HepG2 (cell line): Measurements from ENCODE around the gene CATSPERD. TPM values are rescaled to one million over a fixed set of nuclear protein-coding genes. Genes with fewer than 3 reads are reported as not detected.

Experiments
- ARID2 ChIP-seq: sonication (generic); formaldehyde crosslinking; IDR thresholded peaks from 2 replicates; pipeline ENCODE4 v1.8.1; 2022; ENCODE audit warnings: mild to moderate bottlenecking, missing genetic modification reagents, borderline replicate concordance
- CHD2 ChIP-seq: IDR thresholded peaks from 2 replicates; pipeline ENCODE4 v1.6.1; 2011; ENCODE audit warnings: low read depth, low read length, improper control_type of control experiment
- EP300 ChIP-seq, 3 experiments: sonication (generic) in 1 of 3; formaldehyde crosslinking in 1 of 3; IDR thresholded peaks; 2 replicates each; pipeline versions ENCODE4 v1.5.1 to v1.6.1; 2011 to 2020; ENCODE audit warnings: low read depth in 2 of 3, low read length in 2 of 3, borderline replicate concordance in 1 of 3, improper control_type of control experiment in 1 of 3, mild to moderate bottlenecking in 1 of 3, missing genetic modification reagents in 1 of 3, moderate library complexity in 1 of 3
- NCOA1 ChIP-seq: sonication (generic); formaldehyde crosslinking; IDR thresholded peaks from 2 replicates; pipeline ENCODE4 v1.9.0; 2021; ENCODE audit warnings: missing genetic modification reagents
- NCOR1 ChIP-seq: fragments of 200-600 bp; sonication (generic); IDR thresholded peaks from 2 replicates; pipeline ENCODE4 v1.7.0; 2017; ENCODE audit warnings: antibody characterized with exemption, low read length, borderline replicate concordance
- NFYC ChIP-seq: IDR thresholded peaks from 2 replicates; pipeline ENCODE4 v1.6.1; 2016; ENCODE audit warnings: missing genetic modification reagents, missing compliant biosample characterization
- ONECUT2 ChIP-seq: sonication (generic); formaldehyde crosslinking; IDR thresholded peaks from 2 replicates; pipeline ENCODE4 v1.4.0; 2020; ENCODE audit warnings: missing genetic modification reagents
- POLR2AphosphoS5 ChIP-seq: IDR thresholded peaks from 2 replicates; pipeline ENCODE4 v1.6.1; 2012; ENCODE audit warnings: low read depth, low read length
- SNRNP70 ChIP-seq: fragments of 200-400 bp; formaldehyde crosslinking; IDR thresholded peaks from 2 replicates; pipeline ENCODE4 v1.6.1; 2017; ENCODE audit warnings: mild to moderate bottlenecking, low read depth, low read length, moderate library complexity
- STAT6 ChIP-seq: sonication (generic); formaldehyde crosslinking; IDR thresholded peaks from 2 replicates; pipeline ENCODE4 v1.4.0; 2020; ENCODE audit warnings: missing genetic modification reagents, mild to moderate bottlenecking, borderline replicate concordance
- ZBTB20 ChIP-seq: sonication (generic); formaldehyde crosslinking; IDR thresholded peaks from 2 replicates; pipeline ENCODE4 v1.8.1; 2023; ENCODE audit warnings: missing genetic modification reagents, low read depth, mild to moderate bottlenecking, borderline replicate concordance
- ZBTB7B ChIP-seq: sonication (generic); formaldehyde crosslinking; IDR thresholded peaks from 2 replicates; pipeline ENCODE4 v1.4.0; 2020; ENCODE audit warnings: missing genetic modification reagents
- ZHX2 ChIP-seq, 2 experiments: sonication (generic) in 1 of 2; formaldehyde crosslinking in 1 of 2; IDR thresholded peaks; 2 replicates each; pipeline versions ENCODE4 v1.6.1 to v1.9.0; 2014 to 2022; ENCODE audit warnings: antibody characterized with exemption in 1 of 2, borderline replicate concordance in 1 of 2, inconsistent platforms in 1 of 2, low read depth in 1 of 2, missing genetic modification reagents in 1 of 2
- ZNF10 ChIP-seq: sonication (generic); formaldehyde crosslinking; IDR thresholded peaks from 2 replicates; pipeline ENCODE4 v1.4.0; 2020; ENCODE audit warnings: mild to moderate bottlenecking, low read depth, missing genetic modification reagents, borderline replicate concordance
- ZNF121 ChIP-seq: sonication (generic); formaldehyde crosslinking; IDR thresholded peaks from 2 replicates; pipeline ENCODE4 v1.5.0; 2020; ENCODE audit warnings: mild to moderate bottlenecking, missing genetic modification reagents
- ZNF124 ChIP-seq: sonication (generic); formaldehyde crosslinking; IDR thresholded peaks from 2 replicates; pipeline ENCODE4 v1.4.0; 2020; ENCODE audit warnings: missing genetic modification reagents
- ZNF691 ChIP-seq: sonication (generic); formaldehyde crosslinking; IDR thresholded peaks from 2 replicates; pipeline ENCODE4 v1.4.0; 2020; ENCODE audit warnings: missing genetic modification reagents, low read depth, mild to moderate bottlenecking, borderline replicate concordance
- ZNF740 ChIP-seq: sonication (generic); formaldehyde crosslinking; IDR thresholded peaks from 2 replicates; pipeline ENCODE4 v1.4.0; 2020; ENCODE audit warnings: missing genetic modification reagents
- ZNF75D ChIP-seq: sonication (generic); formaldehyde crosslinking; IDR thresholded peaks from 2 replicates; pipeline ENCODE4 v1.8.1; 2023; ENCODE audit warnings: missing genetic modification reagents, mild to moderate bottlenecking, borderline replicate concordance
- polyA plus RNA-seq, 8 experiments: library from polyadenylated mRNA; depleted of rRNA in 3 of 8; stranded (reverse) in 7 of 8; unstranded in 1 of 8; fragments of >200 nt; fragmentation: Illumina TruSeq in 4 of 8; extraction: Trizol in 4 of 8; gene quantifications; 2 replicates each; pipeline versions ENCODE4 v1.2.1 to v1.2.3, GENCODE V29; 2011 to 2016; ENCODE audit warnings: low read depth in 4 of 8, missing spikeins in 1 of 8, mixed read lengths in 1 of 8; ENCODE audit not compliant: insufficient read depth in 1 of 8
- total RNA-seq, 5 experiments: library from RNA; depleted of rRNA; stranded (reverse); fragments of >200 nt; fragmentation: Illumina TruSeq; extraction: Trizol; gene quantifications; 2 replicates each; pipeline ENCODE4 v1.2.3, GENCODE V29; 2016; ENCODE audit warnings: low read depth in 1 of 5

Gene CATSPERD
- total and polyA plus RNA-seq, 2 of the 13 experiments (the other 11 are each of a cell fraction or from before 2014, with no cell fraction given): 0.04 TPM; not detected in 1

- no peak; the same call in 1 of the 2 replicates for TF ChIP-seq ZHX2 (IDR thresholded peaks at IDR 0.05; ENCODE audit: low read depth)
- TF ChIP-seq ZHX2 (CRISPR knock-in tag; IDR thresholded peaks at IDR 0.05; ENCODE audit: borderline replicate concordance): 0 out of 2 replicates have a peak, but pooled peaks have one; percentile 10
- TF ChIP-seq ZBTB20 (CRISPR knock-in tag): no peak; the same call in 1 of the 2 replicates
- no peak for TF ChIP-seq CHD2
- TF ChIP-seq SNRNP70: no peak
- TF ChIP-seq ZNF10 (CRISPR knock-in tag): no peak
- no peak for TF ChIP-seq NCOR1
- no peak for TF ChIP-seq ZNF740 (CRISPR knock-in tag)
- no peak for TF ChIP-seq NFYC (CRISPR knock-in tag)
- TF ChIP-seq ONECUT2 (CRISPR knock-in tag): no peak
- no peak for TF ChIP-seq ZNF124 (CRISPR knock-in tag)
- peak; percentile 57 for TF ChIP-seq POLR2AphosphoS5
- no peak for TF ChIP-seq EP300 (IDR thresholded peaks at IDR 0.05; ENCODE audit: low read depth in 2 of 2, low read length in 2 of 2)
- no peak for TF ChIP-seq EP300 (CRISPR knock-in tag; IDR thresholded peaks at IDR 0.05; ENCODE audit: borderline replicate concordance)
- no peak for TF ChIP-seq ARID2 (CRISPR knock-in tag)
- TF ChIP-seq ZNF691 (CRISPR knock-in tag): no peak
- no peak; the same call in 1 of the 2 replicates for TF ChIP-seq STAT6
- TF ChIP-seq NCOA1 (CRISPR knock-in tag): no peak
- TF ChIP-seq ZBTB7B (CRISPR knock-in tag): no peak
- no peak for TF ChIP-seq ZNF75D (CRISPR knock-in tag)
- TF ChIP-seq ZNF121 (CRISPR knock-in tag): peak; percentile 52; the same call in 1 of the 2 replicates
Measured at GRCh38 chr19:5686647-5687359, 33.6 kb upstream of the CATSPERD start (continued).
